ENCODE results near the gene NELFA.

The NELFA gene

DNA sequence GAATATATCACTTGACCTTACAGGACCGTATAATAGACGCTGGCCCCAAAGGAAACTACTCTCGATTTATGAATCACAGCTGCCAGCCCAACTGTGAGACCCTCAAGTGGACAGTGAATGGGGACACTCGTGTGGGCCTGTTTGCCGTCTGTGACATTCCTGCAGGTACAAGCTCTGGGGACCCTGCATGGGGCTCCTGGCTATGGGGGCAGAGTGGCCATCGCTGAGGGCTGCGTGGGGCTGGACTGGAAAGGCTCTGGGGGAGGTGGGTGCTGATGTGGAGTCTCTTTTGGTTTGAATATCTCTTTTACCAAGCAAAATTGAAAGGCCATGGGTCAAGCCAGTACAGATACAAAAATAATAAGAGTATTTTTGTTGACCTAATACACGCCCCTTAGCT is 33.9 kb downstream of the NELFA start:
- no peak for DNase-seq (ENCODE audit: low read depth, low spot score)
- CTCF ChIA-PET, result interaction anchor here (1.3 kb wide), 1 partner anchor 9 kb away, joined by 3 read pairs; no protein-coding TSS in a partner anchor

DNA sequence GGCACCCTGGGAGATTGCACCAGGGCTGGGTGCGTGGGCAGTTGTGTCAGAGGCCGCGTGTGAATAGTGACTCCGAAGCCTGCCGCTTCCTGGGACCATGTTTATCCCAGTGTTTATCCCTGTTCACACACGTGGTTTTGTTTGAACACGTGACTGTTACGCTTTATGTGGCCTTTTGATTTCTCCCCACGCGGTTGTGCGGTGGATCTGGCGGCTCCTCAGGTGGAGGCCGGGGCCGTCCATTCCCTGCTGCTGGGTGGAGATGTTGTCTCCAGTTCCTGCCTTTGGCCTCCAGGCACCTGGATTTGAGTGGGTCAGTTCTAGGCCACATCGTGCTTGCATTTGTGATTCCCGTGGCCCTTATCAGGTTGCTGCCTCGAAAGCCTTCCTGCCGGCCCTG is 35.1 kb downstream of the NELFA start:
- no peak for DNase-seq (ENCODE audit: low read depth, low spot score)
- ChIA-PET POLR2A (no interaction called here), CTCF (no interaction called here)
- no peak overlapping the region for H3K4me3 ChIP-seq (ENCODE audit: low read depth, low read length)
- TF ChIP-seq, protein P1, sequence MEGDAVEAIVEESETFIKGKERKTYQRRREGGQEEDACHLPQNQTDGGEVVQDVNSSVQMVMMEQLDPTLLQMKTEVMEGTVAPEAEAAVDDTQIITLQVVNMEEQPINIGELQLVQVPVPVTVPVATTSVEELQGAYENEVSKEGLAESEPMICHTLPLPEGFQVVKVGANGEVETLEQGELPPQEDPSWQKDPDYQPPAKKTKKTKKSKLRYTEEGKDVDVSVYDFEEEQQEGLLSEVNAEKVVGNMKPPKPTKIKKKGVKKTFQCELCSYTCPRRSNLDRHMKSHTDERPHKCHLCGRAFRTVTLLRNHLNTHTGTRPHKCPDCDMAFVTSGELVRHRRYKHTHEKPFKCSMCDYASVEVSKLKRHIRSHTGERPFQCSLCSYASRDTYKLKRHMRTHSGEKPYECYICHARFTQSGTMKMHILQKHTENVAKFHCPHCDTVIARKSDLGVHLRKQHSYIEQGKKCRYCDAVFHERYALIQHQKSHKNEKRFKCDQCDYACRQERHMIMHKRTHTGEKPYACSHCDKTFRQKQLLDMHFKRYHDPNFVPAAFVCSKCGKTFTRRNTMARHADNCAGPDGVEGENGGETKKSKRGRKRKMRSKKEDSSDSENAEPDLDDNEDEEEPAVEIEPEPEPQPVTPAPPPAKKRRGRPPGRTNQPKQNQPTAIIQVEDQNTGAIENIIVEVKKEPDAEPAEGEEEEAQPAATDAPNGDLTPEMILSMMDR (IDR thresholded peaks at IDR 0.05; ENCODE audit: insufficient read depth, low read length, missing control alignments), result no peak

More for the DNA sequence above, 33.9 kb downstream of the NELFA start:
- no peak overlapping the region for H3K4me3 ChIP-seq (ENCODE audit: low read depth, low read length)
- TF ChIP-seq, protein P1 (IDR thresholded peaks at IDR 0.05; ENCODE audit: insufficient read depth, low read length, missing control alignments), result no peak
- POLR2A ChIA-PET, result no interaction called here

DNA sequence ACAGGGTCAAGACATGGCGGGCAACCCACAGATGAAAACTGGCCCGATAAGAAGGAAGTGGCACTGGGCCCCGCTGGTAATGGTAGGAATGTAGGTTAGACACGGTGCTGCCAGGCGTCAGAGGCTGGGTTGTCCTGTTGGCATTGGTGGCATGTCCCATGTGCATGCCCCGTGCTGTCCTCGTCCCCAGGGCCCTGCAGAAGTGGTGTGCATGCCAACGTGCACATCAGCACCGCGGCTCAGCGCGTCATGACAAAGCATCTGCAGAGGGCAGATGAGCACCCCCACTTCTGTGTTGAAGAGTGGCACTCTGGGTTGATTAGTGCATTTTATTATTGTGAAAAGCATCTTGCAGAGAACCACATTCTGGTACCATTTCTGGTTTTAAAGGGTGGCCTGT is 35.6 kb downstream of the NELFA start:
- DNase-seq (ENCODE audit: low read depth, low spot score), result no peak
- CTCF ChIA-PET, result no interaction called here
- TF ChIP-seq, protein P1 (IDR thresholded peaks at IDR 0.05; ENCODE audit: insufficient read depth, low read length, missing control alignments), result no peak
- H3K4me3 ChIP-seq (ENCODE audit: low read depth, low read length), result no peak overlapping the region
- POLR2A ChIA-PET, result no interaction called here

DNA sequence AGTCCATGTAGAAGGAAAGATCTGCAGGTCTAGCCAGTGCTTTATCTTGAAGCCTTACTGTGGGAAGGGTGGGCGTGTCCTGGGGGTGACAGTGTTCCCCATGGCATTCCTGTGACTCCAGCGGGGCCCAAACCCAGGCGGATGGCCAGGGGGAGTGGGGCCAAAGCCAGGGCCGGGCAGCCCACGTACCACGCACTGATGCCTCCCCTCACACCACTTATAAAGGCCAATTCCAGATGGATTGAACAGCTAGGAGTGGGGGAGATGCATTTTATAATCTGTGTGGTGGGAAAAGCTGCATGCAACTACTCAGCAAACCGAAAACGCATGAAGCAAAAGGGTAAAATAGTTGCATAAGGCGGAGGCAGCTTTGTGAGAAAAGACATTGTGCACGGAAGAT is 36.4 kb downstream of the NELFA start:
- CTCF ChIA-PET, result no interaction called here

DNA sequence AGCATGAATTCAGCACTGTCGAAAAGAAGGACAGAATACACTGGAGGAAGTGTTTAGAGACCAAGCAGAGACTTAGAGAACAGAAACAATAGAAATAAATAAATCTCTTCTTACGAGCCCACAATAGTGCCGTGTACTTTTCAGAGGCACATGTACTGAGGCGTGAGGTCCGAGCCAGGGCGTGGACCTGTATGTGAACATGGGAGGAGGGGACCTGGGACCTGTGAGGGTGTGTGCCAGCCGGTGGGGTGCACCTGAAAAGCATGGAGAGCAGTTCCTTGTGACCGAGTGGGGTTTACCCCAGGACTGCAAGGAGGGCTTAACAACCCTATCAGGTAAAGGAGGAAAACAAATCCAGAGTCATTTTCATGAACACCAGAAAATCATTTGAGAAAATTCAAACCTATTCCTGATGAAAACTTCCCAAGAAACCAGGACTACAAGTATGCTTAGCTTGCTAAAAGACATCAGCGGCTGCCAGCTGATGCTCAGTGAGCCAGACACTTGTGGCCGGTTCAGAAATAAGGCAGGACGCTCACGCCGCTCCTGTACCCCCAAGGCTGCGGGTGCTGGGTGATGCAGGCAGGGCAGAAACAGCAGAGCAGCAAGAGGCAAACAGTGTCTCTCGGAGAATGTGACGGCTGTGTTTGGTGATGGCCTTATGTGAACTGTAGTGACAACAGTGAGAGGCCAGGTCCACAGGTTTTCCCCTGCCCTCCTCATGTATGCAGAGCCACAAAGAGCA is 37.1 kb downstream of the NELFA start:
- DNase-seq (ENCODE audit: low read depth, low spot score), result no peak
- ChIA-PET CTCF (no interaction called here), POLR2A (no interaction called here)
- TF ChIP-seq, protein P1 (IDR thresholded peaks at IDR 0.05; ENCODE audit: insufficient read depth, low read length, missing control alignments), result no peak
- no peak overlapping the region for H3K4me3 ChIP-seq (ENCODE audit: low read depth, low read length)

More for the DNA sequence above, 36.4 kb downstream of the NELFA start:
- POLR2A ChIA-PET, result no interaction called here
- DNase-seq (ENCODE audit: low read depth, low spot score), result no peak
- H3K4me3 ChIP-seq (ENCODE audit: low read depth, low read length), result no peak overlapping the region
- TF ChIP-seq, protein P1 (IDR thresholded peaks at IDR 0.05; ENCODE audit: insufficient read depth, low read length, missing control alignments), result no peak

DNA sequence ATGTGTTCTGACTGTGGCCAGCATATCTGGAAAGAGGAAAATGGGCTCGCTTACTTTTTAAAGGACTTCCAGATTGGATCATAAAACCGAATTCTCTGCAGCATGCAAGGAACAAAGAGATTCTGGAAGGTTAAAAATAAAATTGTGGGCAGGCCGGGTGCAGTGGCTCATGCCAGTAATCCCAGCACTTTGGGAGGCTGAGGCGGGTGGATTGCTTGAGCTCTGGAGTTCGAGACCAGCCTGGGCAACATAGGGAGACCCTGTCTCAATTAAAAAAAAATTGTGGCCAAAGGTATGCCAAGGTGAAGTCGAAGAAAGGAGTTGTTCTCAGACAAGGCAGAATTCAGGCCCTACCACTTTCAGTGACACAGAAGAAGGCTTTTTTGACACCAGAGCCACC is 37.8 kb downstream of the NELFA start:
- ChIA-PET POLR2A (no interaction called here), CTCF (no interaction called here)
- H3K4me3 ChIP-seq (ENCODE audit: low read depth, low read length), result no peak overlapping the region
- DNase-seq (ENCODE audit: low read depth, low spot score), result no peak
- TF ChIP-seq, protein P1 (IDR thresholded peaks at IDR 0.05; ENCODE audit: insufficient read depth, low read length, missing control alignments), result no peak
